HEK293 (cell line): ENCODE data around the gene KCNMA1.

Experiments used
- HOXA7 ChIP-seq: sonication (generic); formaldehyde crosslinking; IDR thresholded peaks from 2 replicates; pipeline ENCODE4 v1.8.1; 2022; ENCODE audit warnings: missing genetic modification reagents, borderline replicate concordance
- KLF1 ChIP-seq: fragments of 450-650 bp; formaldehyde crosslinking; IDR thresholded peaks from 2 replicates; pipeline ENCODE4 v1.5.1; 2016; ENCODE audit warnings: missing biosample characterization, missing genetic modification characterization
- ZBTB1 ChIP-seq: fragments of 450-650 bp; formaldehyde crosslinking; IDR thresholded peaks from 2 replicates; pipeline ENCODE4 v1.5.1; 2016; ENCODE audit warnings: missing biosample characterization, missing genetic modification characterization
- ZNF140 ChIP-seq: fragments of 450-650 bp; formaldehyde crosslinking; IDR thresholded peaks from 2 replicates; pipeline ENCODE4 v1.5.1; 2016; ENCODE audit warnings: missing biosample characterization, missing genetic modification characterization
- ZNF501 ChIP-seq: fragments of 450-650 bp; formaldehyde crosslinking; IDR thresholded peaks from 2 replicates; pipeline ENCODE4 v1.5.1; 2016; ENCODE audit warnings: missing biosample characterization, missing genetic modification characterization
- ZNF768 ChIP-seq: fragments of 450-650 bp; formaldehyde crosslinking; IDR thresholded peaks from 2 replicates; pipeline ENCODE4 v1.5.1; 2018; ENCODE audit warnings: missing biosample characterization, mild to moderate bottlenecking, missing genetic modification characterization
- TF ChIP-seq, protein P1 (sequence below): fragments of 450-650 bp; formaldehyde crosslinking; IDR thresholded peaks from 2 replicates; pipeline ENCODE4 v1.5.1; 2016; ENCODE audit warnings: missing biosample characterization, missing genetic modification characterization
- TF ChIP-seq, protein P2 (sequence below): sonication (generic); formaldehyde crosslinking; IDR thresholded peaks from 2 replicates; pipeline ENCODE4 v1.8.1; 2022; ENCODE audit warnings: mild to moderate bottlenecking, moderate library complexity, missing genetic modification reagents

DNA sequence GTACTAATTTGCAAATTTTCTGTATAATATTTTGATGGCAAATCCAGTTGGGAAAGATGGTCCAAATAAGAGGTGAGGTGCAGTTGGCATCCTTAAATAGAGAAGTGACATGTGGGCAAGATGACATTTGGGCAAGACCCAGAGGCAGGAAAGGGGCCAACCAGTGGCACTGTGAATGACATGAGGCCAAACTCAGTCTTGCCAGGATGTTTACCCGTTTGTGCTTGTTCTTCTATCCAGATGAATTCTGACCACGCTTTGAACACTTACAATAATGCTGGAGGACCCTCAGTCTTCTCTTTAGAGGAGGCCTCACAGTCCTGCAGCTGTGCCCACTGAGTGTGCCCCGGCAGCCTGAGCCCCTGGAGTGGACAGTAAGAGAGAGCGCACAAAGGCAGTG, 45.1 kb downstream of the KCNMA1 start:
- TF ChIP-seq ZNF501 (tag by site-specific recombination) (no peak), KLF1 (tag by site-specific recombination) (no peak), HOXA7 (CRISPR knock-in tag) (no peak), ZNF768 (tag by site-specific recombination) (no peak), ZNF140 (tag by site-specific recombination) (no peak), ZBTB1 (tag by site-specific recombination) (no peak)
- TF ChIP-seq, protein P1, sequence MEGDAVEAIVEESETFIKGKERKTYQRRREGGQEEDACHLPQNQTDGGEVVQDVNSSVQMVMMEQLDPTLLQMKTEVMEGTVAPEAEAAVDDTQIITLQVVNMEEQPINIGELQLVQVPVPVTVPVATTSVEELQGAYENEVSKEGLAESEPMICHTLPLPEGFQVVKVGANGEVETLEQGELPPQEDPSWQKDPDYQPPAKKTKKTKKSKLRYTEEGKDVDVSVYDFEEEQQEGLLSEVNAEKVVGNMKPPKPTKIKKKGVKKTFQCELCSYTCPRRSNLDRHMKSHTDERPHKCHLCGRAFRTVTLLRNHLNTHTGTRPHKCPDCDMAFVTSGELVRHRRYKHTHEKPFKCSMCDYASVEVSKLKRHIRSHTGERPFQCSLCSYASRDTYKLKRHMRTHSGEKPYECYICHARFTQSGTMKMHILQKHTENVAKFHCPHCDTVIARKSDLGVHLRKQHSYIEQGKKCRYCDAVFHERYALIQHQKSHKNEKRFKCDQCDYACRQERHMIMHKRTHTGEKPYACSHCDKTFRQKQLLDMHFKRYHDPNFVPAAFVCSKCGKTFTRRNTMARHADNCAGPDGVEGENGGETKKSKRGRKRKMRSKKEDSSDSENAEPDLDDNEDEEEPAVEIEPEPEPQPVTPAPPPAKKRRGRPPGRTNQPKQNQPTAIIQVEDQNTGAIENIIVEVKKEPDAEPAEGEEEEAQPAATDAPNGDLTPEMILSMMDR = no peak
- TF ChIP-seq, protein P2, sequence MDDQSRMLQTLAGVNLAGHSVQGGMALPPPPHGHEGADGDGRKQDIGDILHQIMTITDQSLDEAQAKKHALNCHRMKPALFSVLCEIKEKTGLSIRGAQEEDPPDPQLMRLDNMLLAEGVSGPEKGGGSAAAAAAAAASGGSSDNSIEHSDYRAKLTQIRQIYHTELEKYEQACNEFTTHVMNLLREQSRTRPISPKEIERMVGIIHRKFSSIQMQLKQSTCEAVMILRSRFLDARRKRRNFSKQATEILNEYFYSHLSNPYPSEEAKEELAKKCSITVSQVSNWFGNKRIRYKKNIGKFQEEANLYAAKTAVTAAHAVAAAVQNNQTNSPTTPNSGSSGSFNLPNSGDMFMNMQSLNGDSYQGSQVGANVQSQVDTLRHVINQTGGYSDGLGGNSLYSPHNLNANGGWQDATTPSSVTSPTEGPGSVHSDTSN (CRISPR knock-in tag) = no peak
